SH-SY5Y (cell line): ENCODE measurements around the gene KRT7.

ENCODE experiments used
- GATA2 ChIP-seq: IDR thresholded peaks from 2 replicates; pipeline ENCODE4 v1.6.1; 2011; ENCODE audit warnings: mild to moderate bottlenecking, low read depth, low read length
- GATA3 ChIP-seq: IDR thresholded peaks from 2 replicates; pipeline ENCODE4 v1.6.1; 2011; ENCODE audit warnings: low read depth, mild to moderate bottlenecking, low read length, moderate library complexity

The KRT7 gene

GRCh38 chr12:52268212-52268611, 35.2 kb downstream of the KRT7 start:
- no peak for TF ChIP-seq GATA2
- no peak for TF ChIP-seq GATA3

GRCh38 chr12:52270541-52271070, 37.6 kb downstream of the KRT7 start:
- TF ChIP-seq GATA2 (no peak), GATA3 (no peak)

- TF ChIP-seq GATA2 = no peak
- no peak for TF ChIP-seq GATA3
Observed at GRCh38 chr12:52271158-52271557, 38.1 kb downstream of the KRT7 start.

- no peak for TF ChIP-seq GATA3
Observed at GRCh38 chr12:52274521-52275120, 41.6 kb downstream of the KRT7 start, which contains the start of gene KRT86. Gene KRT86, plus strand, starts transcription at chr12:52274645. Its CDS starts 27,272 bp downstream, at chr12:52301917.

- TF ChIP-seq GATA3 = no peak
- TF ChIP-seq GATA2 = no peak
Observed at GRCh38 chr12:52275686-52276085, 42.6 kb downstream of the KRT7 start.

GRCh38 chr12:52277486-52278245, 44.6 kb downstream of the KRT7 start:
- no peak for TF ChIP-seq GATA3
- no peak for TF ChIP-seq GATA2

- TF ChIP-seq GATA2 (no peak), GATA3 (no peak)
Observed at GRCh38 chr12:52278575-52279421, 45.8 kb downstream of the KRT7 start.

- TF ChIP-seq GATA3 (no peak), GATA2 (no peak)
Observed at GRCh38 chr12:52279422-52280318, 46.6 kb downstream of the KRT7 start.

GRCh38 chr12:52280319-52280795, 47.3 kb downstream of the KRT7 start:
- TF ChIP-seq GATA2 (no peak), GATA3 (no peak)

- TF ChIP-seq GATA2 = no peak
- TF ChIP-seq GATA3 = no peak
Observed at GRCh38 chr12:52280796-52281560, 47.9 kb downstream of the KRT7 start.

GRCh38 chr12:52284562-52285171, 51.6 kb downstream of the KRT7 start:
- TF ChIP-seq GATA2 (no peak), GATA3 (no peak)

- TF ChIP-seq GATA3 (no peak), GATA2 (no peak)
Observed at GRCh38 chr12:52285172-52285745, 52.2 kb downstream of the KRT7 start.
